SU-DHL-6 (cell line): ENCODE measurements around the gene FXYD4.

Source experiments
- H2AFZ ChIP-seq: fragments of 200-600 bp; sonication (generic); 2 replicates; pipeline ENCODE4 v1.6.1; 2014; ENCODE audit warnings: low read depth, mild to moderate bottlenecking, moderate library complexity, mixed read lengths, antibody characterized with exemption, low read length; ENCODE audit not compliant: severe bottlenecking
- H3F3A ChIP-seq: fragments of 200-600 bp; shearing (Covaris generic); 2 replicates; pipeline ENCODE4 v1.6.0; 2016; ENCODE audit warnings: antibody characterized with exemption, mild to moderate bottlenecking; ENCODE audit not compliant: insufficient read depth
- H3K27ac ChIP-seq: fragments of 200-600 bp; sonication (generic); 2 replicates; pipeline ENCODE4 v1.5.1; 2016; ENCODE audit warnings: low read depth, mild to moderate bottlenecking, low read length, moderate library complexity, mixed read lengths
- H3K27me3 ChIP-seq: fragments of 200-600 bp; sonication (generic), shearing (Covaris generic); 2 replicates; pipeline ENCODE4 v1.6.0; 2014; ENCODE audit warnings: mild to moderate bottlenecking, low read length
- H3K36me3 ChIP-seq: fragments of 200-600 bp; sonication (generic); 2 replicates; pipeline ENCODE4 v1.6.1; 2014; ENCODE audit warnings: mild to moderate bottlenecking, low read length, mixed read lengths
- H3K4me2 ChIP-seq: fragments of 300-600, 200-600 bp; shearing (Covaris generic), sonication (generic); 2 replicates; pipeline ENCODE4 v1.6.0; 2014; ENCODE audit warnings: low read length, low read depth, mild to moderate bottlenecking; ENCODE audit not compliant: poor library complexity, severe bottlenecking
- H3K4me3 ChIP-seq: fragments of 200-600 bp; sonication (generic); 2 replicates; pipeline ENCODE4 v1.5.1; 2014; ENCODE audit warnings: antibody characterized with exemption, low read length, mild to moderate bottlenecking, mixed read lengths; ENCODE audit not compliant: insufficient read depth, poor library complexity, severe bottlenecking
- H3K79me2 ChIP-seq: fragments of 200-600 bp; sonication (generic); 2 replicates; pipeline ENCODE4 v1.6.1; 2014; ENCODE audit warnings: mild to moderate bottlenecking, low read length, moderate library complexity; ENCODE audit not compliant: insufficient read depth
- H3K9ac ChIP-seq: fragments of 200-600 bp; sonication (generic); 2 replicates; pipeline ENCODE4 v1.7.0; 2014; ENCODE audit warnings: mild to moderate bottlenecking, low read length
- H3K9me2 ChIP-seq: fragments of 200-600 bp; sonication (generic); replicated peaks from 2 replicates; pipeline ENCODE4 v1.6.1; 2014; ENCODE audit warnings: low read length; ENCODE audit not compliant: insufficient read depth
- H3K9me3 ChIP-seq: fragments of 200-600 bp; sonication (generic); 2 replicates; pipeline ENCODE4 v1.6.1; 2014; ENCODE audit warnings: low read length, mixed read lengths; ENCODE audit not compliant: insufficient read depth
- H4K20me1 ChIP-seq: fragments of 200-600 bp; sonication (generic); 2 replicates; pipeline ENCODE4 v1.6.1; 2014; ENCODE audit warnings: low read depth, mild to moderate bottlenecking, antibody characterized with exemption, low read length, moderate library complexity, mixed read lengths
- CTCF ChIP-seq: fragments of 200-600 bp; sonication (generic); IDR thresholded peaks from one replicate; pipeline ENCODE4 v1.5.1; 2017; ENCODE audit warnings: antibody characterized with exemption, mild to moderate bottlenecking, low read length, moderate library complexity; ENCODE audit not compliant: insufficient read depth, poor library complexity, severe bottlenecking
- EZH2phosphoT487 ChIP-seq: fragments of 200-600 bp; sonication (generic), shearing (Covaris generic); conservative IDR thresholded peaks from 2 replicates; pipeline ENCODE4 v1.6.1; 2018; ENCODE audit warnings: mild to moderate bottlenecking, antibody characterized with exemption, low read length, moderate library complexity, mixed read lengths

The FXYD4 gene

DNA sequence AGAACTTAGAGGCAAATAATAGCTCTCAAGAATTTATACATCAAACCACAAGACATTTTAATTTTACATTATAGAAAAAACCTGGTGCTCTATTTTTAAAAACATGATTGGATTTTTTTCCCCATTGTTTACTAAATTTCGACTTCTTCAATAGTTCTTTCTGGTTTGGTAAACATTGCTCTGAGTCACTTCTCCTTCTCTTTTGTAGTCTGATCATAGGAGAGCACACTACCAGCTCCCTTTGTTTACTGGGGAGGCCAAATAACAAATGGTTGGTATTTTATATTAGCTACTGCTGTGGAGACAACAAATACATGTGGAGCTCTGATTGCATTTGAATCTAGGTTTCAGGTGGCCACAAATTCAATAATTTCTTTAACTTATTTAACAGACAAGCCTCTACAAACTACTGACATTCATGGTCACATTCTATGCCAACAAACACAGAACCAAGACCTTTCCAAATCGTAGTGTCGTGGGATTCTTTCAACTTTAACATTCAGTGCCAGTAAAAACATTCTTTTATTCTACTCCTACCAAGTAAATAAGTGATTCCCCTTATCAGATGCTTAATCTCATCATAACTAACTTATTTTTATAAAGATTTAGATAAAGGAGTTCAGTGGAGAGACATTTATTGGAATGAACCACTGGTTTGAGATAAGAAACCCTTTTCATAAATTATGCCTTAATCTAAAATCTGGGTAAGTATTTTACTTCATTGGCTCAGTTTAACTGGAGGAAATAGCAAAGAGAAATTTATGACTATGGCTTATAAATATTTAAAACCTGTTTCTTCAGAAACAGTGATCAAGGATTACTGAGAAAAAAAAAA, 17.7 kb upstream of the FXYD4 start:
- H3K27me3 ChIP-seq = no peaks in the 10 kb centered on the region
- TF ChIP-seq CTCF = no peak
- no peak for TF ChIP-seq EZH2phosphoT487
- H3F3A ChIP-seq = no peaks in the 10 kb centered on the region
- H2AFZ ChIP-seq = no peak overlapping the region
- no peaks in the 10 kb centered on the region for H3K79me2 ChIP-seq
- H4K20me1 ChIP-seq = no peaks in the 10 kb centered on the region
- H3K36me3 ChIP-seq = no peaks in the 10 kb centered on the region
- H3K9me3 ChIP-seq = no peaks in the 10 kb centered on the region
- H3K27ac ChIP-seq = no peak overlapping the region
- no peaks in the 10 kb centered on the region for H3K9me2 ChIP-seq
- no peak overlapping the region for H3K4me2 ChIP-seq
- H3K4me3 ChIP-seq = no peak overlapping the region
- no peak overlapping the region for H3K9ac ChIP-seq

DNA sequence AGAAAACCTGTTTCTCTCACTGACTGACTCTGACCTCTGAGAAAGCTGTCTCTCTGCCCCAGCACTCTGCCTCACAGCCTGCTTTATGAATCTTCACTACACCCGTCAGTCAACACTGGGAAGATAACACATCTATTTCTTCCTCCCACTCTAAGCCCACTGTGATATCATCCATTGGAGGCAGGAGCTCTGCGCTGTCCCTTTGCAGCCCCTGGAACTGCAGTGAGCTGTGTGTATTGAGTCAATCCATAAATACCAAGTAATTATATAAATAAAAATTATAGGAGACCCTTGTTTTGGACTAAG, 17.2 kb upstream of the FXYD4 start:
- H3K4me2 ChIP-seq = no peak overlapping the region
- H2AFZ ChIP-seq = no peak overlapping the region
- no peak overlapping the region for H3K4me3 ChIP-seq
- H3K9ac ChIP-seq = no peak overlapping the region
- H3K27ac ChIP-seq = no peak overlapping the region
- H3K9me3 ChIP-seq = no peaks in the 10 kb centered on the region
- H3K36me3 ChIP-seq = no peaks in the 10 kb centered on the region
- no peaks in the 10 kb centered on the region for H4K20me1 ChIP-seq
- H3K9me2 ChIP-seq = no peaks in the 10 kb centered on the region
- no peaks in the 10 kb centered on the region for H3F3A ChIP-seq
- no peaks in the 10 kb centered on the region for H3K27me3 ChIP-seq
- H3K79me2 ChIP-seq = no peaks in the 10 kb centered on the region
- TF ChIP-seq CTCF (no peak), EZH2phosphoT487 (no peak)

- Histone ChIP-seq H3K36me3 (no peaks in the 10 kb centered on the region), H4K20me1 (no peaks in the 10 kb centered on the region), H3K79me2 (no peaks in the 10 kb centered on the region), H3K9me2 (no peaks in the 10 kb centered on the region), H3F3A (no peaks in the 10 kb centered on the region), H3K27me3 (no peaks in the 10 kb centered on the region), H3K9ac (no peak overlapping the region), H2AFZ (no peak overlapping the region), H3K4me3 (no peak overlapping the region), H3K27ac (no peak overlapping the region), H3K4me2 (no peak overlapping the region), H3K9me3 (no peaks in the 10 kb centered on the region)
- TF ChIP-seq EZH2phosphoT487 = no peak
Observed at GRCh38 chr10:43354879-43355380, 16.5 kb upstream of the FXYD4 start.

- Histone ChIP-seq H3K9me3 (no peaks in the 10 kb centered on the region), H2AFZ (no peak overlapping the region), H4K20me1 (no peaks in the 10 kb centered on the region), H3K27me3 (no peaks in the 10 kb centered on the region), H3K27ac (no peak overlapping the region), H3K9ac (no peak overlapping the region), H3K4me2 (no peak overlapping the region), H3K79me2 (no peaks in the 10 kb centered on the region), H3K4me3 (no peak overlapping the region), H3K9me2 (no peaks in the 10 kb centered on the region), H3F3A (no peaks in the 10 kb centered on the region), H3K36me3 (no peaks in the 10 kb centered on the region)
- no peak for TF ChIP-seq EZH2phosphoT487
Observed at GRCh38 chr10:43355749-43356371, 15.6 kb upstream of the FXYD4 start.
